Lower leg skin (tissue), 3 donors: Measurements from ENCODE around the gene MTG1.

Source experiments
- POLR2A ChIP-seq, 2 donors: fragments of 450-650 bp; IDR thresholded peaks; one replicate each; pipeline ENCODE4 v1.6.1; 2016 to 2017; ENCODE audit warnings: antibody characterized with exemption in 2 of 2, mild to moderate bottlenecking in 1 of 2, moderate library complexity in 1 of 2
- TF ChIP-seq, protein P1 (sequence below), 3 donors: fragments of 450-650 bp; IDR thresholded peaks; one replicate each; pipeline ENCODE4 v1.5.1; 2016; ENCODE audit warnings: antibody characterized with exemption in 3 of 3, mild to moderate bottlenecking in 3 of 3, moderate library complexity in 2 of 3

DNA sequence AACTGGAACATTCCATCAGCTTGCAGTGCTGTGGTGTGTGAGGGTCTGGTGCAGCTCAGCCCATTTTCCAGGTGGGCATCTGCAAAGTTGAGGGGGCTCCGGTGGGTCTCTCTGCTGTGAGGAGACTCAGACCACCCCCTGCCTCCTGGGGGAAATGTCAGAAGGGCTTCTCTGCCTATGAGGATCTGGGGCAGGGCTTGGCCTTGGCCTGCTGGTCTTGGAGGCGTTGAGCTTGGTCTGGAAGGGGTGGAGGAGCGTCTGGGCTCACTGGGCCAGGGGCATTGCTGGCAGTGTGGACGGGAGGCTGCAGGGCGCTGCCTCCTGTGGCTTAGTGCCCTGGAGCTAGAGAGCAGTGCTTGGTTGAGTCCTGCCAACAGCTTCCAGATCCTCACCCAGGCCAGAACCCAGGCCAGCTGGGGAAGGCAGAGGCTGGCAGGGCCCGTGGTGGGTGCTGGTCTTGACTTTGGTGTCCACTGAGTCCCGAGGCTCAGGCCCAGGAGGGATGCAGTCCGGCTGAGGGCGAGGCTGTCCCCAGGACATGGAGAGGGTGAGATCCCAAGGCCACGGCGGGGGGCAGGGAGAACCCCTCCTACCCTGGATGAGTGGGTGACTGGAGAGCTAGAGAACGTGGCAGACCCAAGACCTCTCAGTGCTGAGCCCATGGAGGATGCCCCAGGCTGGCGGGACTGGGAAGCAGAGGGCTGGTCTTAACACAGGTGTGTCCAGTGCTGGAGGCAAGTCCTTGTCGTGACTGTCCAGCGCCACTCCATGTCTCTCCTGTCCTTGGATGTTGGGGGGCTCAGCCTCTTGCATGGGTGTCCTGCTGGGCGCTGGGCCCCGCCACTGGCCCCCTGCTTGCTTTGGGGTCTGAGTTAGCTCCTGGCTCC lies 27.6 kb downstream of the MTG1 start:
- TF ChIP-seq, protein P1, sequence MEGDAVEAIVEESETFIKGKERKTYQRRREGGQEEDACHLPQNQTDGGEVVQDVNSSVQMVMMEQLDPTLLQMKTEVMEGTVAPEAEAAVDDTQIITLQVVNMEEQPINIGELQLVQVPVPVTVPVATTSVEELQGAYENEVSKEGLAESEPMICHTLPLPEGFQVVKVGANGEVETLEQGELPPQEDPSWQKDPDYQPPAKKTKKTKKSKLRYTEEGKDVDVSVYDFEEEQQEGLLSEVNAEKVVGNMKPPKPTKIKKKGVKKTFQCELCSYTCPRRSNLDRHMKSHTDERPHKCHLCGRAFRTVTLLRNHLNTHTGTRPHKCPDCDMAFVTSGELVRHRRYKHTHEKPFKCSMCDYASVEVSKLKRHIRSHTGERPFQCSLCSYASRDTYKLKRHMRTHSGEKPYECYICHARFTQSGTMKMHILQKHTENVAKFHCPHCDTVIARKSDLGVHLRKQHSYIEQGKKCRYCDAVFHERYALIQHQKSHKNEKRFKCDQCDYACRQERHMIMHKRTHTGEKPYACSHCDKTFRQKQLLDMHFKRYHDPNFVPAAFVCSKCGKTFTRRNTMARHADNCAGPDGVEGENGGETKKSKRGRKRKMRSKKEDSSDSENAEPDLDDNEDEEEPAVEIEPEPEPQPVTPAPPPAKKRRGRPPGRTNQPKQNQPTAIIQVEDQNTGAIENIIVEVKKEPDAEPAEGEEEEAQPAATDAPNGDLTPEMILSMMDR (IDR thresholded peaks at IDR 0.05): no peak
- TF ChIP-seq POLR2A (IDR thresholded peaks at IDR 0.05): no peak
